Uterus (tissue), 2 donors: ENCODE results near the gene RPS6KA2.

ENCODE experiments used
- POLR2A ChIP-seq, 2 donors: fragments of 450-650 bp; IDR thresholded peaks; one replicate each; pipeline ENCODE4 v1.6.1; 2016; ENCODE audit warnings: antibody characterized with exemption in 2 of 2, mild to moderate bottlenecking in 1 of 2, moderate library complexity in 1 of 2
- TF ChIP-seq, protein P1 (sequence below), 4 experiments: fragments of 200-600 bp in 2 of 4; fragments of 450-650 bp in 2 of 4; sonication (generic) in 2 of 4; IDR thresholded peaks; one replicate each; pipeline ENCODE4 v1.5.1; 2016 to 2019; ENCODE audit warnings: antibody characterized with exemption in 4 of 4, mild to moderate bottlenecking in 2 of 4, moderate library complexity in 1 of 4

GRCh38 chr6:166545156-166546034 lies 81.7 kb downstream of the RPS6KA2 start:
- TF ChIP-seq, protein P1, sequence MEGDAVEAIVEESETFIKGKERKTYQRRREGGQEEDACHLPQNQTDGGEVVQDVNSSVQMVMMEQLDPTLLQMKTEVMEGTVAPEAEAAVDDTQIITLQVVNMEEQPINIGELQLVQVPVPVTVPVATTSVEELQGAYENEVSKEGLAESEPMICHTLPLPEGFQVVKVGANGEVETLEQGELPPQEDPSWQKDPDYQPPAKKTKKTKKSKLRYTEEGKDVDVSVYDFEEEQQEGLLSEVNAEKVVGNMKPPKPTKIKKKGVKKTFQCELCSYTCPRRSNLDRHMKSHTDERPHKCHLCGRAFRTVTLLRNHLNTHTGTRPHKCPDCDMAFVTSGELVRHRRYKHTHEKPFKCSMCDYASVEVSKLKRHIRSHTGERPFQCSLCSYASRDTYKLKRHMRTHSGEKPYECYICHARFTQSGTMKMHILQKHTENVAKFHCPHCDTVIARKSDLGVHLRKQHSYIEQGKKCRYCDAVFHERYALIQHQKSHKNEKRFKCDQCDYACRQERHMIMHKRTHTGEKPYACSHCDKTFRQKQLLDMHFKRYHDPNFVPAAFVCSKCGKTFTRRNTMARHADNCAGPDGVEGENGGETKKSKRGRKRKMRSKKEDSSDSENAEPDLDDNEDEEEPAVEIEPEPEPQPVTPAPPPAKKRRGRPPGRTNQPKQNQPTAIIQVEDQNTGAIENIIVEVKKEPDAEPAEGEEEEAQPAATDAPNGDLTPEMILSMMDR (IDR thresholded peaks at IDR 0.05): no peak
- TF ChIP-seq POLR2A (IDR thresholded peaks at IDR 0.05): no peak
